ENCODE data around the gene SPECC1L.

The SPECC1L gene

GRCh38 chr22:24419475-24419850 is 148.8 kb downstream of the SPECC1L start:
- no peak for FAIRE-seq

GRCh38 chr22:24420072-24420976 is 149.7 kb downstream of the SPECC1L start:
- FAIRE-seq: no peak

GRCh38 chr22:24420977-24421343 is 150.3 kb downstream of the SPECC1L start:
- FAIRE-seq: no peak

GRCh38 chr22:24421428-24421931 is 150.8 kb downstream of the SPECC1L start:
- no peak for FAIRE-seq

- no peak for FAIRE-seq
Measured at GRCh38 chr22:24422102-24422665, 151.6 kb downstream of the SPECC1L start.

GRCh38 chr22:24423519-24424000 is 152.9 kb downstream of the SPECC1L start:
- no peak for FAIRE-seq

GRCh38 chr22:24424001-24424900 is 153.6 kb downstream of the SPECC1L start:
- no peak for FAIRE-seq

GRCh38 chr22:24424901-24425775 is 154.5 kb downstream of the SPECC1L start:
- FAIRE-seq: no peak

- no peak for FAIRE-seq
Measured at GRCh38 chr22:24426436-24426835, 155.8 kb downstream of the SPECC1L start.

GRCh38 chr22:24426851-24427499 is 156.3 kb downstream of the SPECC1L start:
- FAIRE-seq: no peak

GRCh38 chr22:24427500-24428164 is 157.0 kb downstream of the SPECC1L start, which contains the start of gene ADORA2A:
Gene ADORA2A (plus strand): TSS chr22:24427599. CDS start chr22:24433405, 5,806 bp downstream.
- FAIRE-seq: no peak

GRCh38 chr22:24428751-24429410 is 158.2 kb downstream of the SPECC1L start:
- FAIRE-seq: no peak

GRCh38 chr22:24429411-24430365 is 159.1 kb downstream of the SPECC1L start:
- FAIRE-seq: no peak

- no peak for FAIRE-seq
Measured at GRCh38 chr22:24430431-24431308, 160.0 kb downstream of the SPECC1L start.

GRCh38 chr22:24431309-24432034 is 160.8 kb downstream of the SPECC1L start:
- no peak for FAIRE-seq

GRCh38 chr22:24432059-24432853 is 161.6 kb downstream of the SPECC1L start:
- FAIRE-seq: no peak

Measured in islet of Langerhans (tissue), 1 donor.